Superior temporal gyrus (tissue), 1 donor: ENCODE results near the gene TNFRSF12A.

Source experiments
- DNase-seq: peaks from one replicate; pipeline ENCODE4 v3.0.0-alpha.2; 2016; ENCODE audit errors: extremely low spot score

The TNFRSF12A gene

DNA sequence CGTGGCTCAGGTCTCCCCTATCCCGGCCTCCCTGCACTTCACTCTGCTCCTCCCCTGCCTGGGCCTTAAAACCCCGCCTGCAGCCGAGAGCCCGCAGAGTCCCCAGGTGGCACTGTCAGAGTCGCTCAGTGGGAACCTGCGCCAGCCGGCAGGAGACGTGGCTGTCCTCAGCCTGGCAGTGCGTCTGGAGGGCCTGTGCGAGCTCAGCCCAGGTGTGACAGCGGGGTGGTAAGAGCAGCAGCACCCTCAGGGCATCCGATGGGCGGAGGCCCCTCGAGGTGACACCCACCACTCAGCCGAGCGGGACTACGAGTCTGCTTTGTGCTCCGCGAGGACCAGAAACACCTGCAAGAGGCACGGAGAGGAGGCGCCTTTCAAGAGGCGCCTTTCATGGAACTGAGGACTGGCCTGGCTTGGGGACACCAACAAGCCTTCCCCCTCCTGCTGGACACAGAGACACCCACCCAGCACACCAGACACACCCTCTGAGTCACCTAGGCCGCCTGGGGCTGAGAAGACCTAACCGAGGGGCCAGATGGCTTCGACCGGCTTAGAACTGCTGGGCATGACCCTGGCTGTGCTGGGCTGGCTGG is 7.2 kb upstream of the TNFRSF12A start, which contains the start of gene CLDN9:
Gene CLDN9 (plus strand): TSS at position 96 of the 593 bp plus-strand sequence. CDS start 440 bp downstream, at position 536.
- no peak for DNase-seq

DNA sequence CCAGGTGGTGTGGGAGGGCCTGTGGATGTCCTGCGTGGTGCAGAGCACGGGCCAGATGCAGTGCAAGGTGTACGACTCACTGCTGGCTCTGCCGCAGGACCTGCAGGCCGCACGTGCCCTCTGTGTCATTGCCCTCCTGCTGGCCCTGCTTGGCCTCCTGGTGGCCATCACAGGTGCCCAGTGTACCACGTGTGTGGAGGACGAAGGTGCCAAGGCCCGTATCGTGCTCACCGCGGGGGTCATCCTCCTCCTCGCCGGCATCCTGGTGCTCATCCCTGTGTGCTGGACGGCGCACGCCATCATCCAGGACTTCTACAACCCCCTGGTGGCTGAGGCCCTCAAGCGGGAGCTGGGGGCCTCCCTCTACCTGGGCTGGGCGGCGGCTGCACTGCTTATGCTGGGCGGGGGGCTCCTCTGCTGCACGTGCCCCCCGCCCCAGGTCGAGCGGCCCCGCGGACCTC is 6.6 kb upstream of the TNFRSF12A start:
- DNase-seq = no peak

DNA sequence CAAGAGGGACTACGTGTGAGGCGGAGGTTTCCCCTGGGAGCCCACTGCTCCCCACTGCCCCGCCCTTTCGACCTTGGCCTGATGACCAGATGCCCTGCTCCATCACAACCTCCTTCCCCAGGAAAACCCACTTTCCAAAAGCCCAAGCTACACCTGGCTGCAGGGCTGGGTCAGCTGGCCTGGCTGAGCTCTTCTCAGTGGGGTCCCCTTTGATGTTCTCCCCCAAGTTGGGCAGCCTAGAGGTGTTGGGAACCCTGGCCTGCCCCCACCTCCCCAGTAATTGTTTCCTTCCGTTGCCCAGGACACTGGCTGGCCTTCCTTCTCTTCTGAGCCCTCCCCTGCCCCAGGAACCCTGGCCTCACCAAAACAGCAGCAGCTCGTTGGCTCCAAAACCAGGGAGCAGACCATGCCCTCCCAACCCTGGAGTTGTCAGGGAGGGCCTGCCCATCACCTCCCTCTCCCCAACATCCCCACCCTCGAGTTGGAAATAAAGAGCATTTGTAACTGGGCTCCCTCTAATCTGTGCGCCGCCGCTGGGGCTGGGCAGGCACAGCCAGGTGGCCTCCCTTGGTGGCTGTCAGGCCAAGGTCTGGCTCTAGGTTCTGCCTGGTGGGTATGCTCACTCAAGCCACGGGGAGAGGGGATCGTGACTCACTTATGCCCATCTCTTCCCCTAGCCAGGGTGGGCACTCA is 6.0 kb upstream of the TNFRSF12A start:
- no peak for DNase-seq

DNA sequence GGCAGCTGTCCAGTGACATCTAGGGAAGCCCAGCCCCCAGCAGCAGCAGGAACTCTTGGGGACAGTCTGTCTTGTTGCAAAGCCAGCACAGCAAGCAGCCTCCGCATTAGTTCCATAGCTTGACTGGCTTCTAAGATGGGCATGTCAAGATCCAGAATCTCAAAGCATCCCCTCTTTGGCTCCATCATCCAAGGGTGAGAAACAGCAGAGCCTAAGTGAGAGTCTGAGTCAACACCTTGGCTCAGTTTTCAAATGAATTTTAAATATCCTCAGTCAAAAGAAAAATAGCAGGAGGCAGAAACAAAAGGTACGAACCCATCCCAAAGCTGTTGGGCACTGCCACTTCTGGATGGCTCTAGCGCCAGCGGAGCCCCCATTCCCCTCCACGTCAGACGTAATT is 5.2 kb upstream of the TNFRSF12A start:
- no peak for DNase-seq

DNA sequence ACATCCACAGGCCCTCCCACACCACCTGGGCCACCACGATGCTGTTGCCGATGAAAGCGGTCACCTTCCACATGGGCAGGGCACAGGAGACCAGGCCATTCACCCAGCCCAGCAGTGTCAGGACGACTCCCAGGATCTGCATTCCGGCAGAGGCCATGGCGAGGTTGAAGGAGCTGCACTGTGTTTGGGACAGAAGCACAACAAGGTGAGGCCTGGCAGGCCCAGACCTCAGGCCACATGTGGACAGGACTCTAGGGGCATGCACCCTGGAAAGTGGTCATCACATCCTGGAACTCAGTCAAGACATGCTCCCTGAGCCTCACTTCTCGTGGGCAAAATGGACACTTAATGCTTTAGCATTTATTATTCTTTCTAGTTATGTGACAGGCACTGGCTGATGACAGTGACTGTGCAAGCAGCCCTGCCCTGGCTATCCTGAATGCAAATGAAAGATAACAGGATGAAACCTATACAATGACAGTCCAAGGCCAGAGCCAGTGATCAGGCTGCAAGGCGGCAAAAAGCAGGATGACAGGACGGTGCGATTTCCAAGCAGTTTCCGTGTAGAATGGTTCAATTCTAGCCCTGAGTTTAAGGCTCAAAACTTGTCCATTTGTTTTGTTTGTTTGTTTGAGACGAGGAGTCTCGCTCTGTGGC is 4.2 kb upstream of the TNFRSF12A start:
- DNase-seq = no peak

DNA sequence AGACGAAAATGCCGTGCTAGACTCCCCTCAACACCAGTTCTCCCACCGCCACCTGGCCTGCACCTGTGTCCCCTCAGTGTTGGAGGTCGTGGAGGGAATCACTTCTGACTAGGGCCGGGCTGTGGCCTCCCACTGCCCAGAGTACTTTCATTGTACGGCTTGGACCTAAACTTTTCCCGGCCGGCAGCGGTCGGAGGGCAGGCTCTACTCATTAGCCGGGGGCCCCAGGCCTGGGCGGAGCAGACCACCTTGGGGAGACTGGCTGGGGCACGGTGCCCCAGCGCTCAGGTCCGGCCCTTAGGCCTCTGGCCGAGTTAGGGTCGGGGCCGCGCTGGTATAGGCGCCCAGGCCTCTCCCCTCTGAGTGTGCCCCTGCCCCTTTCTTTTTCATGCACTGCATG is 2.8 kb upstream of the TNFRSF12A start:
- no peak for DNase-seq

DNA sequence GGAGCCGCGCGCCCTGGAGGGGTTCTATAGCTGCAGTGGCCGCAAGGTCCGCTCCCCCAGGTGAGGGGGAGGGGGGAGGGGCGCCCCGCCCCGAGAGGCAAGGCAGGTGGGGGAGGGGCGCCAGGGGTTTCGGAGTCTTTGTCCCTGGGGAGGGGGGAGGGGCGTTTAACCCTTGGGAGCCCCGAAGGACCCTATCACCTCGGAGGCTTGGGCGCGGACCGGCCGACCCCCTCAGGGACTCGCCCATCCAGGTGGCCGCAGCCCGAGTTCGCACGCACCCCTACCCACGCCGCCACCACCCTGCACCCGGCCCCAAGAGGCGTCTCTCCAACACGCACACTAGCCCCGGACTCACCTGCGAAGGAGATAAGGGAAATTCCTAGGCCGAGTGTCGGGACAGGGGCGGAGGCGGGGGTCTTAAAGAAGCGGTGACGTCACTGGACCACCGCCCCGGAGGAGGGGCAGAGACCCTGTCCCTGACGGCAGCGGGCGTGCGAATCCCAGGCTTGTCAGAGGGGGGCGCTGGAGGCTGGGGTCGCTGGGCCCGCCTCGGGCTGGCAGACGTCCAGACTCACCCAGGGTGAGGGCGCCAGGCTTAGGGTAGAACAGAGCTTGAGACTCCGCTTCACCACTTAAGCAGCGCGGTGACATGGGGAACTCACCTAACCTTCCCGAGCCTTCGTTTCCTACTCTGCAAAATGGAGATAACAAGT is 2.2 kb upstream of the TNFRSF12A start, which contains the start of gene CLDN6:
Gene CLDN6 (minus strand): TSS at position 390 of the 713 bp plus-strand sequence. CDS start 2,162 bp downstream, outside the sequence.
- no peak for DNase-seq

DNA sequence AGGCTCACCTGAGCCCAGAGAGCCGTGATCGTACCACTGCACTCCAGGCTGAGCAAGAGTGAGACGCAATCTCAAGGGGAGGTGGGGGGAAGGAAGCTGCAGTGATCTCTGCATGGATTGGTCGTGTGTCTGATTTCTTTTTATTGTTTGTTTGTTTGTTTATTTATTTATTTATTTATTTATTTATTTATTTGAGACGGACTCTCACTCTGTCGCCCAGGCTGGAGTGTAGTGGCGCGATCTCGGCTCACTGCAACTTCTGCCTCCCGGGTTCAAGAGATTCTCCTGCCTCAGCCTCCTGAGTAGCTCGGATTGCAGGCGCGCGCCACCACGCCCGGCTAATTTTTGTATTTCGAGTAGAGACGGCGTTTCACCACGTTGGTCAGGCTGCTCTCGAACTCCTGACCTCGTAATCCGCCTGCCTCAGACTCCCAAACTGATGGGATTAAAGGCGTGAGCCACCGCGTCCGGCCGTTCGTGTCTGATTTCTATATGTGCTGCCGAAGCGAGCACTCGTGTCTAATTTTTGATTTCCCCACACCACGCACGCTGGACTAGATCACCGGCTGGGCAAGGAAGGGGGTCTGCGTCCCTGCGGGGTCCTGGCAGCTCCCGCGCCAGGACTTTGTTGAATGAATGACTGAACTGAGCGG is 448 bp upstream of the TNFRSF12A start:
- DNase-seq = no peak

DNA sequence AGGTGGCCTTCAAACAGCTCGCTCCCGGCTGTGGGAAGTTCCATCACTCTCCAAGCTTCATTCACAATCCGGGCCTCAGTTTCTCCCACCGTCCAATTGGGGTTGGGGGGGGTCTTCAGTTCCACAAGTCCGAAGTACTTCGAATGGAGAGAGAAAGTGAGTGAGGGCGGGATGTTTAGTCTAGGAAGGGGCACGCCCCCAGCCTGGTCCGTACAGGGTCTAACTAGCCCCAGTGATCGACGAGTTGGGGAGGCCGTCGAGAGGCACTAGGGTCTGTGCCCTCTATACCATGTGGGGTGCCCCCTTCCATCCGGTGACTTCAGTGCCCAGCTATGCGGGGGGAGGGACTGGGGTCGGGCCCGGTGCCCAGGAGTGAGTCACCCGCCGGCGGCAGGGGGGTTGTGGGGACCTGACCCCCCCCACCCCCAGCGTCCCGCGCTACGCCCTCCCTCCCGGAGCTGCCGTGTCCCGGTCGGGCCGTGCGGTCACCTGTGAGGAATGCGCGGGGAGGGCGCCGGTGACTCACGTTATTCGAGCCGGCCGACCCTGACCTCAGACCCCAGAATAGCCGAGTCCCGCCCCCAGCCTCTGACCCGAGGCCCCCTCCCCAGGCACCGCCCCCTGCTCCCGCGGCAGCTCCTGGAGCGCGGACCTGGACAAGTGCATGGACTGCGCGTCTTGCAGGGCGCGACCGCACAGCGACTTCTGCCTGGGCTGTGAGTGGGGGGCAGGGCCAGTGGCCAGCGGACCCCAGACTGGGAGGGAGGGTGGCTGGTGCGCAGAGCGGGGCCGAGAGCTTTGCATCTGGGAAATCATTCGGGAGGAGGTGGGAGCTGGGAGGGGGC is 658 bp downstream of the TNFRSF12A start:
- peak; percentile 15 for DNase-seq

DNA sequence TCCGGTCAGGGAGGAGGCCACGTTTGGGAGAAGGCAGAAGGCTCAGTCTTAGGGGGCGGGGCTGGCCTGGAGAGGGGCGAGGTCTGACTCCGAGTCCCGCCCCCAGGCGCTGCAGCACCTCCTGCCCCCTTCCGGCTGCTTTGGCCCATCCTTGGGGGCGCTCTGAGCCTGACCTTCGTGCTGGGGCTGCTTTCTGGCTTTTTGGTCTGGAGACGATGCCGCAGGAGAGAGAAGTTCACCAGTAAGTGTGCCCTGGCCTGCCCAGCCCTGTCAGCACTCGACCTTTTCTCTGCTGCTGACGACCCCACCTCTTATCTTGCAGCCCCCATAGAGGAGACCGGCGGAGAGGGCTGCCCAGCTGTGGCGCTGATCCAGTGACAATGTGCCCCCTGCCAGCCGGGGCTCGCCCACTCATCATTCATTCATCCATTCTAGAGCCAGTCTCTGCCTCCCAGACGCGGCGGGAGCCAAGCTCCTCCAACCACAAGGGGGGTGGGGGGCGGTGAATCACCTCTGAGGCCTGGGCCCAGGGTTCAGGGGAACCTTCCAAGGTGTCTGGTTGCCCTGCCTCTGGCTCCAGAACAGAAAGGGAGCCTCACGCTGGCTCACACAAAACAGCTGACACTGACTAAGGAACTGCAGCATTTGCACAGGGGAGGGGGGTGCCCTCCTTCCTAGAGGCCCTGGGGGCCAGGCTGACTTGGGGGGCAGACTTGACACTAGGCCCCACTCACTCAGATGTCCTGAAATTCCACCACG is 1.5 kb downstream of the TNFRSF12A start:
- DNase-seq = no peak

DNA sequence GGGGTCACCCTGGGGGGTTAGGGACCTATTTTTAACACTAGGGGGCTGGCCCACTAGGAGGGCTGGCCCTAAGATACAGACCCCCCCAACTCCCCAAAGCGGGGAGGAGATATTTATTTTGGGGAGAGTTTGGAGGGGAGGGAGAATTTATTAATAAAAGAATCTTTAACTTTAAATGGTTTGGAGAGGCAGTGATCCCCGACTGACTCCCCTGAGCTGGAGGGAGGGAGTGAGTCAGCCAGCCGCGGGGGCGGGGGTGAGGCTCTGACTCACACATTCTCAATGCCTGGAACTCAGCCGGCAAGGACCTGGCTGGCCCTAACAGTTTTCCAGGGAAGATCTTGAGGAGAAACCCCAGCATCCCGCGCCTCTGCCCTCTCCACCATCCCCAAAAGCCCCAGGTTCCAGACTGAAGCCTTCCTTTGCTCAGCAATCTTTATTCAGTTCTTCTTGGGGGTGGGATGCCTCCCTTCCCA is 2.1 kb downstream of the TNFRSF12A start:
- peak; percentile 46 for DNase-seq

DNA sequence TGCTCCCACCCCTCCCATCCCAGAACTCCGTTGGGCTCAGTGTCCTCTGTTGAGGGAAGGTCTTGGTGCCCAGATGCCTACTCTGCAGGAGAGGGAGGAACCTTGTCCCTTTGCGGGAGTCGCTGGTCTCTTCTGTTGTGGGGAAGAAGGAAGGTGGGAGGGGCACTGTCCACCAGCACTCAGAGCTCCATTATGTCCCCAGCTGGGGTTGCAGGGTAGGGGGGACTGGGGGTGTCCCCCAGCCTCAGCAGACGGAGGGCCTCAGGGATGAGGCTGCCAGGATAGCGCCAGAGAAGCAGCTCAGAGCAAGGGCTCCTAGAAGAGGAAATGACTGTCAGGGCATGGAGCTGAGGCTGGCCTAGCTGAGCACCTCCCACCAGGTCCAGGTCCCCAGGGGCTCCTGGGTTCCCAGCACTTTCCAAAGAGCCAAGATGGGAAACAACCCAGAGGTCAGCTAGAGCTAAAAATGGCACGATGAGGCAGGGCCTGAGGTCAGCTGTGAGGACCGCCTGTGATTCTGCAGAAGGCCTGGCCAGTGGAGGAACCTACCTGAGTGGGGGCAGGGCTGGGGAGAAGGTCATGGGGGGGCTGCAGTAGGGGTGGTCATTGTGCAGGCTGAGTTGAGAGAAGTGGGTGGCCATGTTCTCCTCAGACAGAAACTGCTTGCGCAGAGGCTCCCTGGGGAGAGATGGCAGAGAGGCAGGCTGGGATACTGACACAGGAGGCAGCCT is 2.7 kb downstream of the TNFRSF12A start:
- no peak for DNase-seq

DNA sequence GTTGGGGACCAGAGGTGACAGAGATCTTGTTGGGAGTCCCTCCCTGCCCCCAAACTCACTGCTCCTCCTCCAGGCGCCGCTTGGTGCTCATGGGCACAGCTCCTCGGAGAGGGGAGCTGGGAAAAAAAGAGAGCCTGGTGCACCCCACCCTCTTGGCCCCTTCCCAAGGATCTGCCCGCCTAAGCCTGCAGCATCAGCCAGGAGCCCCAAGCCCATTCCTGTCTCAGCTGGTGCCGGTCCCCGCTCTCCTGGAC is 3.2 kb downstream of the TNFRSF12A start:
- peak; percentile 24 for DNase-seq

DNA sequence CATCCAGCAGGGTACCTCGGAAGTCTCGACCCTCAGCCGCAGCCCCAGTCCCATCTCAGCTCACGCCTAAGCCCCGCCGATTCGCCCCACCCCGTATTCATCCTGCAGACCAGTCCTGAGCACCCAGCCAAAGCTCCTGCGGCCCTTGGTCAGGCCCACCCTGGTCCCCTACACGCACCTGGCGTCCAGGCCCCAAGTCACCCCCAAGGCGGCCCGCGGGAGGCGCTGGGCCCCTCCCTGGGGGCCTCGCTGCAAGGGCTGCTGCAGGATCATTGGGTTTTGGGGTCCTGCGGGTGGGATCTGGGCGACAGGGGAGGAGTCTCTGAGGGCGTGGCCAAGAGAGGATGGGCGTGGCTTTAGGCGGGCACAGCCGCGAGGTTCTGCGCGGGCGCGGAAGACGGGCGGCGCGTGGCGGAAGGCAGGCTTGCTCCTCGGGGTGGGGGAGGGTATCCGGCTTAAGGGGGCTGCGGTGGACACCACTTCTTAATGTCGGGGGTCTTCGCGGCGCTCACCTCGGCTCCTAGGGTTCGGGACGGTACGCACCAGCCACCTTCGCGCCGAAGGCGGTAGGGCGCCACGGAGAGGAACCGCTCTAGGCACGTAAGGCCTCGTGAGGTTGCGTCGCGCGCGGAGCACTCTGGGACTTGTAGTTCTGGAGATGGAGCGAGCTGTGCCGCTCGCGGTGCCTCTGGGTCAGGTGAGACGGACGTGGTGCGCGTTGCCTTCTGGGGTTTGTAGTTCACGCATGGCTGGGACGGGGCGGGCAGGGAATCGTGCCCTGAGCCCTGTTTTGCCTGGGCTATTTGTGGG is 3.7 kb downstream of the TNFRSF12A start, which contains the start of the genes HCFC1R1 and THOC6:
Gene HCFC1R1 (minus strand): TSS at position 274 of the 810 bp plus-strand sequence. CDS start 1 bp downstream, at position 273.
Gene THOC6 (plus strand): TSS at position 367 of the 810 bp plus-strand sequence. CDS start 292 bp downstream, at position 659.
- DNase-seq = peak; percentile 99

DNA sequence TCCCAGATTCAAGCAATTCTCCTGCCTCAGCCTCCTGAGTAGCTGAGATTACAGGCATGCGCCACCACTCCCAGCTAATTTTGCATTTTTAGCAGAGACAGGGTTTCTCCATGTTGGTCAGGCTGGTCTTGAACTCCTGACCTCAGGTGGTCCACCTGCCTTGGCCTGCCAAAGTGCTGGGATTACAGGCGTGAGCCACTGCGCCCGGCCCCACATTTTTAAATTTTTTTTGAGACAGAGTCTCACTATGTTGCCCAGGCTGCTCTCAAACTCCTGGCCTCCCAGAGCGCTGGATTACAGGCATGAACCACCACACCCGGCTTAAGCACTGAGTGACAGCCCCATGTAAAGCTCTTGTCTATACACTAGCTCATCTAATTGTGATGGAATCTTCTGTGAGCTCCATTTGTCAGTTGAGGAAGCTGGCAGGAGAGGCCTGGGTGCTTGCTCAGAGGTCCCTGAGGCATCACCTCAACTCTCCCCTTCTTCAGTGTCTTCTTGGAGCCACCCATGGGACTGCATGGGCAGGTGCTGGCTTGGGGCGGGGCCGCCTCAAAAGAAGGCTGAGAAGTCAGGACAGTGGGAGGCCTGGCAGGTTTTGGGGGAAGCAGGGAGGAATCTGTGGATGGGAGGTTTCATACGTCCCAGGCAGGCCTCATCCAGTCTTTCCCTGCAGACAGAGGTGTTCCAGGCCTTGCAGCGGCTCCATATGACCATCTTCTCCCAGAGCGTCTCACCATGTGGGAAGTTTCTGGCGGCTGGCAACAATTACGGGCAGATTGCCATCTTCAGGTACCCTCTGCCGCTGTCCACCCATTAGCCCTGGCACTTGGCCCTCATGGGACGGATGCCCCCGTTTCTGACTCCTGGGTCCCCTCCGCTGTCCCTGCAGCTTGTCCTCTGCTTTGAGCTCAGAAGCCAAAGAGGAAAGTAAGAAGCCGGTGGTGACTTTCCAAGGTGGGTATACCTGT is 5.1 kb downstream of the TNFRSF12A start:
- no peak for DNase-seq

DNA sequence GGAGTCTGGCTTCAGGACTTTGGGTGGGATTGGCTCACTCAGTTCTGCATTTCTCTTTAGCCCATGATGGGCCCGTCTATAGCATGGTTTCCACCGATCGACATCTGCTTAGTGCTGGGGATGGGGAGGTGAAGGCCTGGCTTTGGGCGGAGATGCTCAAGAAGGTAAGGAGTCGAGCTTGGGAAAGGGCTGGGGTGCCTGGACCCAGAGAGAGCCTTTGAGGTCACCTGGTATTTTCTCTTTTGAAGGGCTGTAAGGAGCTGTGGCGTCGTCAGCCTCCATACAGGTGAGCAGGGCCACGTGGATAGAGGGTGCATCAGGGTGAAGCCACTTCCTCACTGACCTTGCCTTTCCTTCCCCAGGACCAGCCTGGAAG is 5.8 kb downstream of the TNFRSF12A start:
- DNase-seq = no peak
